ENCODE results near the gene AP5Z1.

DNA sequence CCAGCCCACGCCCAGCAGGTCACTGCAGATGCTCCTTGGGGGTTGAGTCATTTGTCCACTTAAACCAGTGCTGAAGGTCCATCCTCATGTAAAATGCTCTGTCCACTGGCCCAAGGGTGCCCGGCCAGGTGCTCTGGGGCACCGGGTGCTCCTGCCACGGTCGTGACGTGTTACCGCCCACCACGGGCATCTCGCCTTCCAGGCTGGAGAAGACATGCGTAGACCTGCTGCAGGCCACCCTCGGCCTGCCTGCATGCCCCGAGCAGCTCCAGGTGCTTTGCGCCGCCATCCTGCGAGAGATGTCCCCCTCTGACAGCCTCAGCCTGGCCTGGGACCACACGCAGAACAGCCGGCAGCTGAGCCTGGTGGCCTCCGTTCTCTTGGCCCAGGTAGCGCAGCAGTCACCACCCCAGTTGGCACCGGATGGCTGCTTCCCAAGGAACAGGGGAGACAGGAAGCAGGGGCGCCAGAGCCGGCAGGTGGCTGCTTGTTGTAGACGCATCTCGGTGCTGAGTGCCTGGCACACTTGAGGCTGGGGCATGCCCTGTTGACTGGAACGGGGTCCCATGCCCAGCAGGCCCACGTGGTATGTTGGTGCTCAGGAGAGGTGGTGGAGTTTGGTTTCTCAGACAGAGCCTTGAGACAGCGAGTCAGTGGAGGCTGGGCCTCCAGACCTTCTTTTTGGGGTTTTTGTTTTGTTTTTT is 6.1 kb downstream of the AP5Z1 start:
- TF ChIP-seq, protein P1, sequence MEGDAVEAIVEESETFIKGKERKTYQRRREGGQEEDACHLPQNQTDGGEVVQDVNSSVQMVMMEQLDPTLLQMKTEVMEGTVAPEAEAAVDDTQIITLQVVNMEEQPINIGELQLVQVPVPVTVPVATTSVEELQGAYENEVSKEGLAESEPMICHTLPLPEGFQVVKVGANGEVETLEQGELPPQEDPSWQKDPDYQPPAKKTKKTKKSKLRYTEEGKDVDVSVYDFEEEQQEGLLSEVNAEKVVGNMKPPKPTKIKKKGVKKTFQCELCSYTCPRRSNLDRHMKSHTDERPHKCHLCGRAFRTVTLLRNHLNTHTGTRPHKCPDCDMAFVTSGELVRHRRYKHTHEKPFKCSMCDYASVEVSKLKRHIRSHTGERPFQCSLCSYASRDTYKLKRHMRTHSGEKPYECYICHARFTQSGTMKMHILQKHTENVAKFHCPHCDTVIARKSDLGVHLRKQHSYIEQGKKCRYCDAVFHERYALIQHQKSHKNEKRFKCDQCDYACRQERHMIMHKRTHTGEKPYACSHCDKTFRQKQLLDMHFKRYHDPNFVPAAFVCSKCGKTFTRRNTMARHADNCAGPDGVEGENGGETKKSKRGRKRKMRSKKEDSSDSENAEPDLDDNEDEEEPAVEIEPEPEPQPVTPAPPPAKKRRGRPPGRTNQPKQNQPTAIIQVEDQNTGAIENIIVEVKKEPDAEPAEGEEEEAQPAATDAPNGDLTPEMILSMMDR (IDR thresholded peaks at IDR 0.05), result no peak
- TF ChIP-seq POLR2A (IDR thresholded peaks at IDR 0.05) (no peak), POLR2AphosphoS5 (IDR thresholded peaks at IDR 0.05; ENCODE audit: insufficient read depth in 1 of 2, low read depth in 1 of 2) (no peak)

Measured in vagina (tissue), 2 donors.